ENCODE data around the gene ENTHD1.
A peak's percentile ranks its signal among the peaks of the same experiment; 100 is the strongest.

Gene ENTHD1

GRCh38 chr22:39893526-39893925 lies at the start of gene ENTHD1:
Gene ENTHD1, minus strand, starts transcription at chr22:39893760. Its CDS starts 6,012 bp downstream, at chr22:39887748.
- DNase-seq (ENCODE audit: extremely low read depth in 1 of 2, low read depth in 1 of 2): no peak

- DNase-seq (ENCODE audit: extremely low read depth in 1 of 2, low read depth in 1 of 2): peak in 1 of 2 donors; percentile 69
Measured at GRCh38 chr22:39943337-39943736, 49.8 kb upstream of the ENTHD1 start.

- DNase-seq (ENCODE audit: extremely low read depth in 1 of 2, low read depth in 1 of 2): no peak
Measured at GRCh38 chr22:39942439-39943230, 49.1 kb upstream of the ENTHD1 start.

GRCh38 chr22:39941601-39942000 lies 48.0 kb upstream of the ENTHD1 start:
- no peak for DNase-seq (ENCODE audit: extremely low read depth in 1 of 2, low read depth in 1 of 2)

GRCh38 chr22:39940757-39941305 lies 47.3 kb upstream of the ENTHD1 start:
- no peak for DNase-seq (ENCODE audit: extremely low read depth in 1 of 2, low read depth in 1 of 2)

- no peak for DNase-seq (ENCODE audit: extremely low read depth in 1 of 2, low read depth in 1 of 2)
Measured at GRCh38 chr22:39939830-39940229, 46.3 kb upstream of the ENTHD1 start.

GRCh38 chr22:39938509-39939111 lies 45.0 kb upstream of the ENTHD1 start:
- peak in 1 of 2 donors; percentile 65 for DNase-seq (ENCODE audit: extremely low read depth in 1 of 2, low read depth in 1 of 2)

- no peak for DNase-seq (ENCODE audit: extremely low read depth in 1 of 2, low read depth in 1 of 2)
Measured at GRCh38 chr22:39937906-39938305, 44.3 kb upstream of the ENTHD1 start.

- no peak for DNase-seq (ENCODE audit: extremely low read depth in 1 of 2, low read depth in 1 of 2)
Measured at GRCh38 chr22:39936523-39937145, 43.1 kb upstream of the ENTHD1 start.

GRCh38 chr22:39935612-39936011 lies 42.1 kb upstream of the ENTHD1 start:
- no peak for DNase-seq (ENCODE audit: extremely low read depth in 1 of 2, low read depth in 1 of 2)

GRCh38 chr22:39935116-39935515 lies 41.6 kb upstream of the ENTHD1 start:
- no peak for DNase-seq (ENCODE audit: extremely low read depth in 1 of 2, low read depth in 1 of 2)

GRCh38 chr22:39933741-39934140 lies 40.2 kb upstream of the ENTHD1 start:
- no peak for DNase-seq (ENCODE audit: extremely low read depth in 1 of 2, low read depth in 1 of 2)

GRCh38 chr22:39932918-39933649 lies 39.5 kb upstream of the ENTHD1 start:
- DNase-seq (ENCODE audit: extremely low read depth in 1 of 2, low read depth in 1 of 2): peak in 1 of 2 donors; percentile 60

GRCh38 chr22:39932166-39932565 lies 38.6 kb upstream of the ENTHD1 start:
- DNase-seq (ENCODE audit: extremely low read depth in 1 of 2, low read depth in 1 of 2): no peak

- no peak for DNase-seq (ENCODE audit: extremely low read depth in 1 of 2, low read depth in 1 of 2)
Measured at GRCh38 chr22:39931251-39931650, 37.7 kb upstream of the ENTHD1 start.

GRCh38 chr22:39928536-39929520 lies 35.3 kb upstream of the ENTHD1 start:
- no peak for DNase-seq (ENCODE audit: extremely low read depth in 1 of 2, low read depth in 1 of 2)

GRCh38 chr22:39927544-39927943 lies 34.0 kb upstream of the ENTHD1 start:
- no peak for DNase-seq (ENCODE audit: extremely low read depth in 1 of 2, low read depth in 1 of 2)

GRCh38 chr22:39926753-39927152 lies 33.2 kb upstream of the ENTHD1 start:
- no peak for DNase-seq (ENCODE audit: extremely low read depth in 1 of 2, low read depth in 1 of 2)

- no peak for DNase-seq (ENCODE audit: extremely low read depth in 1 of 2, low read depth in 1 of 2)
Measured at GRCh38 chr22:39925909-39926679, 32.5 kb upstream of the ENTHD1 start.
